ENCODE results near the gene HHATL. TPM values are rescaled to one million over a fixed set of nuclear protein-coding genes. Genes with fewer than 3 reads are reported as not detected.

The HHATL gene
- total and polyA plus RNA-seq, 2 of the 8 experiments (the other 6 are each of a cell fraction or from before 2014, with no cell fraction given): 0.18 TPM; not detected in 1

DNA sequence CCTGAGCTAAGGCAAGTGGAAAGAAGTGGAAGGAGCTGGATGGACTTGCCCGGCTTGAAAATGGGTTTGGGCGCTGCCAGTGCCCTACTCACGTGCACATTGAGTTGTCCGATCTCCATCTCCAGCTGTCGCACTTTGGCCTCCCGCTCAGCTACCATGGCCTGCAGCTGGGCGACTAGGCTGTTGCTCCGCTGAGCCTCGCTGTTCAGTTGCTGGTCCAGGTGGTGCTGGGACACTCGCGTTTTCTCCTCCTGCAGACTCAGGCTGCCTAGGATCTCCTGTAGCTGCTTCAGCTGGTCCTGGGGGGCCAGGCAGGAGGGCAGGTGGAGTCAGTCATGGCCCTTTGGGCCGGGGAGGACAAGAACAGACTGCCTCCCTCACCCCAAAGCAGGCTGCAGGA, 33.0 kb upstream of the HHATL start:
- peak overlapping the region; percentile 64 for H3K18ac ChIP-seq (ENCODE audit: extremely low read depth, low read length)
- H2AFZ ChIP-seq (ENCODE audit: low read length): no peak overlapping the region
- no peak overlapping the region for H3K23ac ChIP-seq (ENCODE audit: insufficient read length)
- H4K91ac ChIP-seq (replicated peaks; ENCODE audit: insufficient read length, low read length): peak overlapping the region; percentile 94
- peak overlapping the region; percentile 49; the same call in 1 of the 2 replicates for H2AK5ac ChIP-seq (ENCODE audit: low read depth, low read length)
- peak overlapping the region; percentile 99 for H2BK20ac ChIP-seq (ENCODE audit: low read length)
- H3K4me2 ChIP-seq (ENCODE audit: insufficient read depth in 1 of 2, low read depth in 2 of 2, low read length in 2 of 2): peak overlapping the region in 1 of 2 experiments; percentile 31; a peak in 1 of 4 replicates
- no peak overlapping the region for H4K8ac ChIP-seq (ENCODE audit: extremely low read depth, insufficient read depth, low read length)
- no peak overlapping the region for H3K56ac ChIP-seq (replicated peaks; ENCODE audit: insufficient read length, low read depth, low read length)
- H3K36me3 ChIP-seq (ENCODE audit: control insufficient read depth in 2 of 4, insufficient read depth in 4 of 4, low read length in 3 of 4): no peaks in the 10 kb centered on the region
- H2BK15ac ChIP-seq (ENCODE audit: low read length): peak overlapping the region; percentile 84; the same call in 1 of the 2 replicates
- H3K79me2 ChIP-seq (ENCODE audit: control insufficient read depth in 1 of 2, insufficient read depth in 2 of 2, low read length in 2 of 2): no peaks in the 10 kb centered on the region
- H3K27me3 ChIP-seq (replicated peaks in 1 of 4; ENCODE audit: control insufficient read depth in 3 of 4, extremely low read depth in 1 of 4, insufficient read depth in 3 of 4, low read length in 3 of 4): 0 out of 7 replicates have a peak, but pooled peaks cover 0 to 3% (median 0%) of the 10 kb centered on the region in 4 experiments
- no peak overlapping the region for H3K4me3 ChIP-seq (ENCODE audit: extremely low read depth in 1 of 4, insufficient read depth in 2 of 4, low read depth in 3 of 4, low read length in 4 of 4)
- H4K20me1 ChIP-seq (replicated peaks in 1 of 2; ENCODE audit: control insufficient read depth in 1 of 2, insufficient read depth in 2 of 2, low read length in 2 of 2): no peaks in the 10 kb centered on the region
- no peaks in the 10 kb centered on the region for H3K79me1 ChIP-seq (ENCODE audit: low read depth, low read length)
- FAIRE-seq: no peak
- CTCF ChIA-PET (ENCODE audit: partially characterized antibody): interaction anchor here (0.9 to 4.6 kb wide), 13 partner anchors 10 to 192 kb away, joined by 3 to 28 read pairs (median 5); no protein-coding TSS in a partner anchor
- peak overlapping the region; percentile 86; the same call in 1 of the 2 replicates for H2BK12ac ChIP-seq (ENCODE audit: low read depth, low read length)
- POLR2A ChIA-PET (ENCODE audit: partially characterized antibody): no interaction called here
- peak overlapping the region; percentile 88; the same call in 1 of the 2 replicates for H2BK5ac ChIP-seq (ENCODE audit: low read depth, low read length)
- H3K27ac ChIP-seq (ENCODE audit: low read depth, low read length): no peak overlapping the region
- H4K5ac ChIP-seq (ENCODE audit: insufficient read length, low read depth, low read length): peak overlapping the region; percentile 10
- H2BK120ac ChIP-seq (replicated peaks; ENCODE audit: low read depth, low read length): no peak overlapping the region
- peak in 1 of 2 experiments; percentile 42 for DNase-seq (ENCODE audit: low read depth in 1 of 2, low spot score in 2 of 2)
- H3K4me1 ChIP-seq (replicated peaks in 1 of 4; ENCODE audit: control insufficient read depth in 3 of 4, insufficient read depth in 4 of 4, low read length in 3 of 4): peaks cover 0 to 33% (median 18%) of the 10 kb centered on the region in 4 experiments; a peak in 5 of 7 replicates
- 89% methylated on average over 12 of the region's 12 CpGs; no CpG with 5 or more reads in 1 of the 2 experiments for WGBS, 2 experiments (ENCODE audit: extremely low coverage in 1 of 2, insufficient coverage in 1 of 2, insufficient read length in 1 of 2, insufficient replicate concordance in 2 of 2, low coverage in 1 of 2, low lambda C conversion rate in 2 of 2, missing lambda C conversion rate in 1 of 2)
- TF ChIP-seq CREB1 (IDR thresholded peaks at IDR 0.05) (no peak), EGR1 (IDR thresholded peaks at IDR 0.05; ENCODE audit: borderline replicate concordance, low read depth, low read length) (no peak), SAP30 (IDR thresholded peaks at IDR 0.05; ENCODE audit: insufficient read depth, insufficient replicate concordance, low read length) (no peak), JUND (IDR thresholded peaks at IDR 0.05; ENCODE audit: low read length) (no peak), BACH1 (IDR thresholded peaks at IDR 0.05; ENCODE audit: low read length) (no peak), SP4 (IDR thresholded peaks at IDR 0.05; ENCODE audit: low read length) (no peak), USF2 (IDR thresholded peaks at IDR 0.05; ENCODE audit: low read length) (no peak), SIX5 (IDR thresholded peaks at IDR 0.05; ENCODE audit: low read depth, low read length) (no peak), MAX (IDR thresholded peaks at IDR 0.05) (no peak), POLR2A (IDR thresholded peaks at IDR 0.05; ENCODE audit: control extremely low read depth in 1 of 2, low read depth in 2 of 2, low read length in 2 of 2) (no peak), CBX8 (IDR thresholded peaks at IDR 0.05; ENCODE audit: borderline replicate concordance, low read depth, low read length) (no peak)
- TF ChIP-seq, protein P1, sequence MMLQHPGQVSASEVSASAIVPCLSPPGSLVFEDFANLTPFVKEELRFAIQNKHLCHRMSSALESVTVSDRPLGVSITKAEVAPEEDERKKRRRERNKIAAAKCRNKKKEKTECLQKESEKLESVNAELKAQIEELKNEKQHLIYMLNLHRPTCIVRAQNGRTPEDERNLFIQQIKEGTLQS (IDR thresholded peaks at IDR 0.05; ENCODE audit: insufficient read depth, low read depth, low read length): no peak
- H3K4ac ChIP-seq (replicated peaks; ENCODE audit: insufficient read length, low read depth, low read length): peak overlapping the region; percentile 20
- no peaks in the 10 kb centered on the region for H3K23me2 ChIP-seq (ENCODE audit: low read depth, low read length)
- no peaks in the 10 kb centered on the region for H3K9me3 ChIP-seq (ENCODE audit: insufficient read depth in 2 of 2, low read depth in 1 of 2, low read length in 1 of 2)
- no peak overlapping the region for H3K9ac ChIP-seq (replicated peaks in 1 of 4; ENCODE audit: extremely low read depth in 1 of 4, low read depth in 3 of 4, low read length in 3 of 4)
- H3K14ac ChIP-seq (ENCODE audit: insufficient read length): no peak overlapping the region
